K562 (cell line): ENCODE measurements around the gene VEZF1. TPM values are rescaled to one million over a fixed set of nuclear protein-coding genes. Genes with fewer than 3 reads are reported as not detected.

Experiments used
- BRD4 ChIP-seq: fragments of 200-600 bp; sonication (generic); IDR thresholded peaks from 2 replicates; pipeline ENCODE4 v1.6.1; 2017; ENCODE audit warnings: inconsistent platforms
- HOXB6 ChIP-seq: fragments of 250-450 bp; sonication (Bioruptor Pico); IDR thresholded peaks from 2 replicates; pipeline ENCODE4 v1.5.1; 2022; ENCODE audit warnings: mild to moderate bottlenecking, borderline replicate concordance
- KDM1A ChIP-seq, 2 experiments: fragments of 450-650 bp; IDR thresholded peaks; 2 replicates each; pipeline ENCODE4 v1.6.1; 2016; ENCODE audit warnings: mild to moderate bottlenecking in 2 of 2
- MAFG ChIP-seq: fragments of 450-650 bp; conservative IDR thresholded peaks from 2 replicates; pipeline ENCODE4 v1.6.1; 2016; ENCODE audit warnings: missing genetic modification characterization, missing compliant biosample characterization
- MTA2 ChIP-seq: fragments of 450-650 bp; IDR thresholded peaks from 2 replicates; pipeline ENCODE4 v1.6.1; 2016; ENCODE audit warnings: low read depth
- MTA3 ChIP-seq: fragments of 450-650 bp; formaldehyde crosslinking; IDR thresholded peaks from 2 replicates; pipeline ENCODE4 v1.6.1; 2017; ENCODE audit warnings: mild to moderate bottlenecking, borderline replicate concordance
- NR2C2 ChIP-seq, 2 experiments: fragments of 200-800 bp in 1 of 2; sonication (Bioruptor generic) in 1 of 2; sonication (generic) in 1 of 2; formaldehyde crosslinking in 1 of 2; IDR thresholded peaks; 2 replicates each; pipeline versions ENCODE4 v1.6.1 to v1.8.0; 2016 to 2022; ENCODE audit warnings: mild to moderate bottlenecking in 1 of 2, missing compliant biosample characterization in 1 of 2, missing genetic modification characterization in 1 of 2, missing genetic modification reagents in 1 of 2
- PCBP1 ChIP-seq: fragments of 200-400 bp; formaldehyde crosslinking; IDR thresholded peaks from 2 replicates; pipeline ENCODE4 v1.6.1; 2018; ENCODE audit warnings: mild to moderate bottlenecking, low read depth, low read length; ENCODE audit not compliant: poor library complexity, severe bottlenecking
- SIN3A ChIP-seq, 2 experiments: fragments of 150-350 bp in 1 of 2; IDR thresholded peaks; 2 replicates each; pipeline ENCODE4 v1.6.1; 2011 to 2016; ENCODE audit warnings: borderline replicate concordance in 2 of 2, low read depth in 2 of 2, low read length in 2 of 2, mild to moderate bottlenecking in 2 of 2, moderate library complexity in 2 of 2; ENCODE audit not compliant: control insufficient read depth in 1 of 2
- TCF3 ChIP-seq: sonication (generic); formaldehyde crosslinking; IDR thresholded peaks from 2 replicates; pipeline ENCODE4 v1.4.0; 2020; ENCODE audit warnings: mild to moderate bottlenecking, missing genetic modification reagents
- XRCC4 ChIP-seq: IDR thresholded peaks from one replicate; pipeline ENCODE4 v1.6.1; 2011; ENCODE audit not compliant: insufficient read depth, insufficient read length; ENCODE audit errors: extremely low read depth
- ZNF274 ChIP-seq: IDR thresholded peaks from 2 replicates; pipeline ENCODE4 v1.6.1; 2011; ENCODE audit warnings: low read depth, mild to moderate bottlenecking, low read length, moderate library complexity, borderline replicate concordance
- polyA plus RNA-seq, 8 experiments: library from polyadenylated mRNA; depleted of rRNA in 4 of 8; stranded (reverse) in 5 of 8; unstranded in 3 of 8; fragments of >200 nt; fragmentation: Nextera tagmentation in 2 of 8; fragmentation: Illumina TruSeq in 1 of 8; extraction: Ambion mirVana in 2 of 8; extraction: Trizol in 1 of 8; gene quantifications; 2 replicates each; pipeline versions ENCODE4 v1.2.1 to v1.2.3, GENCODE V29; 2011 to 2014; ENCODE audit warnings: inconsistent platforms in 1 of 8, missing spikeins in 1 of 8
- total RNA-seq, 7 experiments: library from RNA; depleted of rRNA in 6 of 7; stranded (reverse); fragments of >200 nt in 6 of 7; fragmentation: Illumina TruSeq in 2 of 7; extraction: Trizol in 2 of 7; gene quantifications; 2 replicates each; pipeline versions ENCODE4 v1.2.1 to v1.2.3, GENCODE V29; 2011 to 2021; ENCODE audit warnings: low replicate concordance in 1 of 7
- TF ChIP-seq, protein P1 (sequence below): fragments of 450-650 bp; IDR thresholded peaks from 2 replicates; pipeline ENCODE4 v1.6.1; 2017; ENCODE audit warnings: antibody characterized with exemption, mild to moderate bottlenecking
- TF ChIP-seq, protein P2 (sequence below): fragments of 450-650 bp; IDR thresholded peaks from 2 replicates; pipeline ENCODE4 v1.7.1; 2018; ENCODE audit warnings: mild to moderate bottlenecking, low read depth; ENCODE audit not compliant: partially characterized antibody
- TF ChIP-seq, protein P3 (sequence below): sonication (generic); formaldehyde crosslinking; IDR thresholded peaks from 2 replicates; pipeline ENCODE4 v1.8.0; 2022; ENCODE audit warnings: mild to moderate bottlenecking, missing genetic modification reagents
- TF ChIP-seq, protein P4 (sequence below), 2 experiments: IDR thresholded peaks; 2 replicates each; pipeline ENCODE4 v1.6.1; 2011; ENCODE audit warnings: borderline replicate concordance in 1 of 2, control low read depth in 1 of 2, low read depth in 1 of 2, low read length in 1 of 2, mild to moderate bottlenecking in 1 of 2, mixed read lengths in 1 of 2, moderate library complexity in 1 of 2; ENCODE audit not compliant: insufficient read depth in 1 of 2, insufficient read length in 1 of 2, poor library complexity in 1 of 2, severe bottlenecking in 1 of 2; ENCODE audit errors: extremely low read depth in 1 of 2

Gene VEZF1
- total and polyA plus RNA-seq, 9 of the 15 experiments (the other 6 are each of a cell fraction or from before 2014, with no cell fraction given): 9.5 to 33.4 (median 22.1) TPM

DNA sequence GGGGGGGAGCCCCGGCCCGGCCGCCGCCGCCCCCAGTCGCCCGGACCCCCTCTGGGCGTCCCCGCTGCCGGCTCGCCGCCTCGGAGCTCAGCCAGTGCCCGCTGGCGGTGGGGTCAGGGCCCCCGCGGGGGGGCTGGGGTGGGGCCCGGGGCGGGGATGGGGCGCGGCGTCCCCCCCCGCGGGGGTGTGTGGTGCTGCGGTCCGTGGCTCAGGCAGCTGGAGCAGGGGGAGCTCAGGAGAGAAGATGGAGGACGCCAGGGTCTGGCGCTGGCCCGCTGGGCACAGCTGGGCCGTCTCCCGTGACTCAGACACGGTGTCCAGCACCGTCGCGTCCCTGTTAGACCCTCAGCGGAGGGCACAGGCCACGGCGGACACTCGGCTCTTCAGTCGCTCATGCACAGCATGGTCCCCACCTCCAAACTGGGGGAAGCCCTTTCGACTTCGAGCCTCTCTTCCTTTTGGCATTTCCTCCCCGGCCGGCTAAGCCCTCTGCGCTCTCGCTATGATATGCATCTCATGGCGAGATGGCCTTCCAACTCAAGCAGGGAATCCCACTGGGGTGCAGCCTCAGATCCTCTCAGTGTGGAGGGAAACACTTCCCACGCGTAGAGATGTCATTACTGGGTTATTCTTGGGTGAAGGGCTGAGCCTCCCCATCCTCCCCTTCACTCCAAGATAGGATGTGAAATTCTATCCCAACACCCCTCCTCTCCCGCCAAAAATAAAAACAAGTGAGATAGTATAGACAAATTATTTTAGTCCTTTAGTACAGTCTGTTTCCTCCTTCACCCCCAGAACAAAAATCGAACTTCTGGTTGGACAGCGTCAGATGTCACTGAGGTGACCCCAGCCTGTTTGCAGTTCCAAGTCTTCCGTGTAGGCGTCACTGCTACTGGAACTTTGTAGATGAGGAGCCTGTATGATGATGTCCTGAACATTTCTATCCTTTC is 522 bp upstream of the VEZF1 start (continued):
- TF ChIP-seq, protein P1, sequence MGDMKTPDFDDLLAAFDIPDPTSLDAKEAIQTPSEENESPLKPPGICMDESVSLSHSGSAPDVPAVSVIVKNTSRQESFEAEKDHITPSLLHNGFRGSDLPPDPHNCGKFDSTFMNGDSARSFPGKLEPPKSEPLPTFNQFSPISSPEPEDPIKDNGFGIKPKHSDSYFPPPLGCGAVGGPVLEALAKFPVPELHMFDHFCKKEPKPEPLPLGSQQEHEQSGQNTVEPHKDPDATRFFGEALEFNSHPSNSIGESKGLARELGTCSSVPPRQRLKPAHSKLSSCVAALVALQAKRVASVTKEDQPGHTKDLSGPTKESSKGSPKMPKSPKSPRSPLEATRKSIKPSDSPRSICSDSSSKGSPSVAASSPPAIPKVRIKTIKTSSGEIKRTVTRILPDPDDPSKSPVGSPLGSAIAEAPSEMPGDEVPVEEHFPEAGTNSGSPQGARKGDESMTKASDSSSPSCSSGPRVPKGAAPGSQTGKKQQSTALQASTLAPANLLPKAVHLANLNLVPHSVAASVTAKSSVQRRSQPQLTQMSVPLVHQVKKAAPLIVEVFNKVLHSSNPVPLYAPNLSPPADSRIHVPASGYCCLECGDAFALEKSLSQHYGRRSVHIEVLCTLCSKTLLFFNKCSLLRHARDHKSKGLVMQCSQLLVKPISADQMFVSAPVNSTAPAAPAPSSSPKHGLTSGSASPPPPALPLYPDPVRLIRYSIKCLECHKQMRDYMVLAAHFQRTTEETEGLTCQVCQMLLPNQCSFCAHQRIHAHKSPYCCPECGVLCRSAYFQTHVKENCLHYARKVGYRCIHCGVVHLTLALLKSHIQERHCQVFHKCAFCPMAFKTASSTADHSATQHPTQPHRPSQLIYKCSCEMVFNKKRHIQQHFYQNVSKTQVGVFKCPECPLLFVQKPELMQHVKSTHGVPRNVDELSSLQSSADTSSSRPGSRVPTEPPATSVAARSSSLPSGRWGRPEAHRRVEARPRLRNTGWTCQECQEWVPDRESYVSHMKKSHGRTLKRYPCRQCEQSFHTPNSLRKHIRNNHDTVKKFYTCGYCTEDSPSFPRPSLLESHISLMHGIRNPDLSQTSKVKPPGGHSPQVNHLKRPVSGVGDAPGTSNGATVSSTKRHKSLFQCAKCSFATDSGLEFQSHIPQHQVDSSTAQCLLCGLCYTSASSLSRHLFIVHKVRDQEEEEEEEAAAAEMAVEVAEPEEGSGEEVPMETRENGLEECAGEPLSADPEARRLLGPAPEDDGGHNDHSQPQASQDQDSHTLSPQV: no peak
- TF ChIP-seq KDM1A (IDR thresholded peaks at IDR 0.05): no peak
- peak; percentile 68; the same call in 1 of the 2 replicates for TF ChIP-seq MTA3
- peak; percentile 10 to 60; a peak in 2 of 4 replicates for TF ChIP-seq SIN3A (IDR thresholded peaks at IDR 0.05; ENCODE audit: borderline replicate concordance in 2 of 2, control insufficient read depth in 1 of 2, low read depth in 2 of 2, low read length in 2 of 2)
- no peak for TF ChIP-seq PCBP1
- TF ChIP-seq, protein P2, sequence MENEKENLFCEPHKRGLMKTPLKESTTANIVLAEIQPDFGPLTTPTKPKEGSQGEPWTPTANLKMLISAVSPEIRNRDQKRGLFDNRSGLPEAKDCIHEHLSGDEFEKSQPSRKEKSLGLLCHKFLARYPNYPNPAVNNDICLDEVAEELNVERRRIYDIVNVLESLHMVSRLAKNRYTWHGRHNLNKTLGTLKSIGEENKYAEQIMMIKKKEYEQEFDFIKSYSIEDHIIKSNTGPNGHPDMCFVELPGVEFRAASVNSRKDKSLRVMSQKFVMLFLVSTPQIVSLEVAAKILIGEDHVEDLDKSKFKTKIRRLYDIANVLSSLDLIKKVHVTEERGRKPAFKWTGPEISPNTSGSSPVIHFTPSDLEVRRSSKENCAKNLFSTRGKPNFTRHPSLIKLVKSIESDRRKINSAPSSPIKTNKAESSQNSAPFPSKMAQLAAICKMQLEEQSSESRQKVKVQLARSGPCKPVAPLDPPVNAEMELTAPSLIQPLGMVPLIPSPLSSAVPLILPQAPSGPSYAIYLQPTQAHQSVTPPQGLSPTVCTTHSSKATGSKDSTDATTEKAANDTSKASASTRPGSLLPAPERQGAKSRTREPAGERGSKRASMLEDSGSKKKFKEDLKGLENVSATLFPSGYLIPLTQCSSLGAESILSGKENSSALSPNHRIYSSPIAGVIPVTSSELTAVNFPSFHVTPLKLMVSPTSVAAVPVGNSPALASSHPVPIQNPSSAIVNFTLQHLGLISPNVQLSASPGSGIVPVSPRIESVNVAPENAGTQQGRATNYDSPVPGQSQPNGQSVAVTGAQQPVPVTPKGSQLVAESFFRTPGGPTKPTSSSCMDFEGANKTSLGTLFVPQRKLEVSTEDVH: peak; percentile 87
- TF ChIP-seq, protein P3, sequence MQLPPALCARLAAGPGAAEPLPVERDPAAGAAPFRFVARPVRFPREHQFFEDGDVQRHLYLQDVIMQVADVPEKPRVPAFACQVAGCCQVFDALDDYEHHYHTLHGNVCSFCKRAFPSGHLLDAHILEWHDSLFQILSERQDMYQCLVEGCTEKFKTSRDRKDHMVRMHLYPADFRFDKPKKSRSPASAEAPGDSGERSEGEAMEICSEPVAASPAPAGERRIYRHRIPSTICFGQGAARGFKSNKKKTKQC: no peak
- TF ChIP-seq, protein P4, sequence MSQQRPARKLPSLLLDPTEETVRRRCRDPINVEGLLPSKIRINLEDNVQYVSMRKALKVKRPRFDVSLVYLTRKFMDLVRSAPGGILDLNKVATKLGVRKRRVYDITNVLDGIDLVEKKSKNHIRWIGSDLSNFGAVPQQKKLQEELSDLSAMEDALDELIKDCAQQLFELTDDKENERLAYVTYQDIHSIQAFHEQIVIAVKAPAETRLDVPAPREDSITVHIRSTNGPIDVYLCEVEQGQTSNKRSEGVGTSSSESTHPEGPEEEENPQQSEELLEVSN (IDR thresholded peaks at IDR 0.05; ENCODE audit: borderline replicate concordance in 1 of 2, extremely low read depth in 1 of 2, insufficient read depth in 1 of 2, insufficient read length in 1 of 2, low read depth in 1 of 2, low read length in 1 of 2, poor library complexity in 1 of 2, severe bottlenecking in 1 of 2): peak; percentile 7 to 13
- no peak for TF ChIP-seq BRD4
- TF ChIP-seq NR2C2 (CRISPR knock-in tag; IDR thresholded peaks at IDR 0.05): 0 out of 2 replicates have a peak, but pooled peaks have one; percentile 47
- TF ChIP-seq NR2C2 (tag; IDR thresholded peaks at IDR 0.05): peak; percentile 92
- no peak for TF ChIP-seq MTA2
- no peak for TF ChIP-seq MAFG (tag)
- no peak for TF ChIP-seq TCF3 (CRISPR knock-in tag)
- no peak for TF ChIP-seq XRCC4
- no peak for TF ChIP-seq ZNF274
- TF ChIP-seq HOXB6 (CRISPR knock-in tag): no peak
